Gastroesophageal sphincter (tissue), 3 donors: Measurements from ENCODE around the gene ST6GALNAC3.

Source experiments
- EP300 ChIP-seq: sonication (generic); formaldehyde crosslinking; IDR thresholded peaks from one replicate; pipeline ENCODE4 v1.6.1; 2017; ENCODE audit warnings: antibody characterized with exemption, mild to moderate bottlenecking
- POLR2A ChIP-seq, 2 donors: fragments of 450-650 bp; IDR thresholded peaks; one replicate each; pipeline ENCODE4 v1.6.1; 2017; ENCODE audit warnings: antibody characterized with exemption in 2 of 2, mild to moderate bottlenecking in 2 of 2, moderate library complexity in 1 of 2
- POLR2AphosphoS5 ChIP-seq: sonication (generic); formaldehyde crosslinking; IDR thresholded peaks from one replicate; pipeline ENCODE4 v1.6.1; 2017; ENCODE audit warnings: antibody characterized with exemption
- TF ChIP-seq, protein P1 (sequence below), 4 experiments: fragments of 200-600 bp in 2 of 4; fragments of 450-650 bp in 2 of 4; sonication (generic) in 1 of 4; IDR thresholded peaks; one replicate each; pipeline ENCODE4 v1.5.1; 2017 to 2019; ENCODE audit warnings: antibody characterized with exemption in 4 of 4, mild to moderate bottlenecking in 2 of 4, moderate library complexity in 2 of 4

DNA sequence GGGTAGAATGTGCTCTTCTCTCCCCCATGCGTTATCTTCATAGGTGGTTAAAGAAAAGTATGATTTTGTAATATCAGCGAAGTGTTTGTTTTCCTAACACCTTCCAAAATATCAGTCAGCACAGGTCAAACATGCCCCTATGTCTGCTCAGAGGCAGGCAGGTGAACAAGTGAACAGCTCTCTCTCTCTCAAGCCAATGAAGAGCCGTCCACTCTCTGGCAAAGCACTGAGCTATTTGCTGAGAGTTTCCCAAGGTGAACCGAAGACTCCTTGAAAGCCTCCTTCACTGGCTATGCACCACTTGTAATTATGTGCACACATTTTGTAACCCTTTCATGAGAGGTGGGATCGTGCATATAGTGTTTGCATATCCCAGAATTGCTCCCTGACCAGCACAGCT lies 47.7 kb downstream of the ST6GALNAC3 start:
- TF ChIP-seq, protein P1, sequence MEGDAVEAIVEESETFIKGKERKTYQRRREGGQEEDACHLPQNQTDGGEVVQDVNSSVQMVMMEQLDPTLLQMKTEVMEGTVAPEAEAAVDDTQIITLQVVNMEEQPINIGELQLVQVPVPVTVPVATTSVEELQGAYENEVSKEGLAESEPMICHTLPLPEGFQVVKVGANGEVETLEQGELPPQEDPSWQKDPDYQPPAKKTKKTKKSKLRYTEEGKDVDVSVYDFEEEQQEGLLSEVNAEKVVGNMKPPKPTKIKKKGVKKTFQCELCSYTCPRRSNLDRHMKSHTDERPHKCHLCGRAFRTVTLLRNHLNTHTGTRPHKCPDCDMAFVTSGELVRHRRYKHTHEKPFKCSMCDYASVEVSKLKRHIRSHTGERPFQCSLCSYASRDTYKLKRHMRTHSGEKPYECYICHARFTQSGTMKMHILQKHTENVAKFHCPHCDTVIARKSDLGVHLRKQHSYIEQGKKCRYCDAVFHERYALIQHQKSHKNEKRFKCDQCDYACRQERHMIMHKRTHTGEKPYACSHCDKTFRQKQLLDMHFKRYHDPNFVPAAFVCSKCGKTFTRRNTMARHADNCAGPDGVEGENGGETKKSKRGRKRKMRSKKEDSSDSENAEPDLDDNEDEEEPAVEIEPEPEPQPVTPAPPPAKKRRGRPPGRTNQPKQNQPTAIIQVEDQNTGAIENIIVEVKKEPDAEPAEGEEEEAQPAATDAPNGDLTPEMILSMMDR (IDR thresholded peaks at IDR 0.05): no peak
- TF ChIP-seq POLR2A (IDR thresholded peaks at IDR 0.05) (no peak), EP300 (no peak), POLR2AphosphoS5 (no peak)
